Natural killer cell treated with Interleukin-12 subunit alpha and Interleukin-12 subunit beta and Interleukin-15 and Interleukin-18, amount 100 ng/mL, for 72 hours (primary cell): ENCODE results near the gene AMBRA1. TPM values are rescaled to one million over a fixed set of nuclear protein-coding genes. Genes with fewer than 3 reads are reported as not detected.
A peak's percentile ranks its signal among the peaks of the same experiment; 100 is the strongest.

ENCODE experiments used
- ATAC-seq, 2 donors: fragments of 150-1000 bp; cut with Tn5 transposase in 1 of 2; sonication (Bioruptor Pico), chemical (Tn5 transposase) in 1 of 2; 2 replicates each; pipeline ENCODE4 v1.10.0; 2021
- DNase-seq: peaks from one replicate; pipeline ENCODE4 v3.0.0; 2022; ENCODE audit warnings: low spot score
- H3K27ac Mint-ChIP-seq, 2 donors: 1 replicate in 1 of 2; 2 replicates in 1 of 2; pipeline ENCODE4 v1.8.0; 2022; ENCODE audit warnings: mixed read lengths in 2 of 2, mild to moderate bottlenecking in 1 of 2, moderate library complexity in 1 of 2
- H3K27me3 Mint-ChIP-seq, 2 donors: 1 replicate in 1 of 2; 2 replicates in 1 of 2; pipeline ENCODE4 v1.8.0; 2022; ENCODE audit warnings: mixed read lengths in 2 of 2
- H3K36me3 Mint-ChIP-seq: one replicate; pipeline ENCODE4 v1.8.0; 2022; ENCODE audit warnings: mixed read lengths
- H3K4me1 Mint-ChIP-seq, 2 donors: 1 replicate in 1 of 2; 2 replicates in 1 of 2; pipeline ENCODE4 v1.8.0; 2022; ENCODE audit warnings: low read depth in 2 of 2, mixed read lengths in 2 of 2, mild to moderate bottlenecking in 1 of 2
- H3K4me3 Mint-ChIP-seq: one replicate; pipeline ENCODE4 v1.8.0; 2022; ENCODE audit warnings: mixed read lengths
- H3K9me3 Mint-ChIP-seq: 2 replicates; pipeline ENCODE4 v1.8.0; 2022; ENCODE audit warnings: mixed read lengths
- total RNA-seq, 2 donors: library from RNA; stranded (reverse); gene quantifications; one replicate each; pipeline ENCODE4 v1.2.3, GENCODE V29; 2022

Gene AMBRA1
- total RNA-seq, 2 donors from 2014 or later, result 50.7 to 72.4 TPM

DNA sequence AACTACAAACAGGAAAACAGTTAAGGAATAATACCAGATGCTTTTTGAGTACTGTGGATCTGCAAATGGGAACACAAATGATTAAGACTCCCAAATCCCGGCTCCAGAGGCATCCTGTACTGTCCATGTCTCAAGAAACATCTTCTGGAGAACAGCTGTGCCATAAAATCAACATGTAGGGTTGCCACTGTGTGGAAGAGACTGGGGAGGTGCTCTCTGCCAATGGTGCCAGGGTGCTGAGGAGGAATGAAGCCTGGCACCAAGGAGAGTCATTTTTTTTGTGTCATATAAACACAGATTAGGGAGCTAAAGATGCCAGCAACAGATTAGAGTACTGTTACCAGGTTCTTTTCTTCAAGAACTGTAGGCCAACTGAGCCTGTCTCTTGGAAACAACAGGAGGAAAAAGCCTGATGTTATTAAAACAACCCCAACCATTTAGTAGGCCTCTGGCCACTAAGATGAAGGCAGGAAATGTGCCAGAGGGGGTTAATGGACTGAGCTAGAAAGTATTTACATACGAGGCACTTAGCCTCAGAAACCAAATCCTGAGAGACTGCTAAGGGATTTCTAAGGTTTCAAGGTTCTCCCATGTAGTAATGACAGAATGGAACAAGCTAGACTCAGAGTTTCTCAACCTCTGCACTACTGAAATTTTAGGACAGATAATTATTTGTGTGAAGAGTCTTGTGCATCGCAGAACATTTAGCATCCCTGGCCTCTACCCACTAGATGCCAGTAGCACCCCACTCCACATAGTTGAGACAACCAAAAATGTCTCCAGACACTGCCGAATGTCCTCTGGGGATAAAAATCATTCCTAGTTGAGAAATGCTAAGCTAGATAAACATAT lies 147.7 kb downstream of the AMBRA1 start:
- Mint-ChIP-seq H3K27ac (peak overlapping the region in 1 of 2 donors; percentile 21), H3K27me3 (no peaks in the 10 kb centered on the region), H3K4me3 (no peak overlapping the region), H3K9me3 (no peaks in the 10 kb centered on the region), H3K4me1 (peaks cover 18 to 22% of the 10 kb centered on the region in 2 donors), H3K36me3 (peaks cover 4% of the 10 kb centered on the region)
- DNase-seq, result no peak
- no peak for ATAC-seq

DNA sequence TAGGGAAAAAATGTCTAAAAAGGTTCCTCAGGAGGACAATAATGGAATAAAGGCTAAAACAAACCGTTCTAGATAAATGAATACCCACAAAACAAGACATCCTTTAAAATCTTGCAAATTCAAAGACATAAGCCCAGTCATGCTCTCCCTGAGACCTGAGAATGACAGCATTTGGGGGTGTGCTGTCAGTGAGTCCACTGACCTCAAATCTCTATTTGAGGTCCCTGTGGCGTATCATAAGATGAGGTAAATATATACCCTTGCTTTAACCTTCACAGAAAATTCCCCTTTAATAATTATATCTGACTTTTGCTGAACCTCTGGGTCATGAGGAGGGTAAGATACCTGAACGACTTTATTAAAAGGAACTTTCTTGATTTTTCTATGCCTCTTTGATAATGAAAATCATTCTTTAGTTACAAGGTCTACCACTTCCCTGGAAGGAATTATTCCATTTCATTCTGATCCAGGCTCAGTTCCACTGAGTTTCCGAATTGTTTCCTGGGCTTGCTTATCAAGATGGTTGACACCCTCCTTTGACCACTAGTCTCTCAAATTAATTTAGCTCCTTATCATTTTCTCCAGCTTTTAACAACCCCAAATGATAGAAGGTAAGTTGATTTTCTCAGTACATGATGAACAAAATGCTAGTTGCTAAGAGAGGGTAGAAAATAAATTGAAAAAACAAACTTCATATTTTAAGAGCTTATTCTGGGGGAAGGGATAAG lies 148.5 kb downstream of the AMBRA1 start:
- Mint-ChIP-seq H3K4me3 (no peak overlapping the region), H3K27ac (peak overlapping the region in 1 of 2 donors; percentile 21), H3K27me3 (no peaks in the 10 kb centered on the region), H3K4me1 (peaks cover 12 to 22% of the 10 kb centered on the region in 2 donors), H3K9me3 (no peaks in the 10 kb centered on the region), H3K36me3 (peaks cover 4% of the 10 kb centered on the region)
- ATAC-seq (no peak), DNase-seq (no peak)

- no peak for DNase-seq
Observed at GRCh38 chr11:46444305-46444704, 149.5 kb downstream of the AMBRA1 start.

DNA sequence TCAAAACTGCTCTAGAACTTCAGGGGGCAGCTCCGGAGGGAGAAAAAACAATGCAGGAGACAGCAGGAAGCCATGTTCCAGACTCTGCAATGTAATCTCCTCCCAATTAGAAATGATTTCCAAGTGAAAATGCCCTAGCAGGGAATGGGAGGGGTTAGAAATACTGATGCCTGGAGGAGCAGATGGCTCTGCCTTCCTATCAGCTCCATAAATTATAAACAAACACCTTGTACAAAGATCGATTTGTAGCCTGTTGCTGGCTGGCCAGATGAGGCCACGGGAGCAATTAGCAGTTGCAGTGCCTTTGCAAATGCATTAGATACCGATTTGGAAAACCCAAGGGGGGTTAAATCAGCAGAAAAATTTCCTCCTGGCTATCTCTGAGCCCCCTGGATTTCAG lies 155.6 kb downstream of the AMBRA1 start:
- DNase-seq, result no peak
- Mint-ChIP-seq H3K27me3 (no peaks in the 10 kb centered on the region), H3K9me3 (no peaks in the 10 kb centered on the region), H3K4me1 (peaks cover 5 to 6% of the 10 kb centered on the region in 2 donors), H3K36me3 (peaks cover 4% of the 10 kb centered on the region), H3K27ac (no peak overlapping the region), H3K4me3 (no peak overlapping the region)
- no peak for ATAC-seq

More at GRCh38 chr11:46444305-46444704, 149.5 kb downstream of the AMBRA1 start:
- no peaks in the 10 kb centered on the region for H3K9me3 Mint-ChIP-seq
- no peak overlapping the region for H3K27ac Mint-ChIP-seq
- ATAC-seq, result no peak
- H3K27me3 Mint-ChIP-seq, result no peaks in the 10 kb centered on the region
- H3K4me3 Mint-ChIP-seq, result no peak overlapping the region
- H3K4me1 Mint-ChIP-seq, result peaks cover 7 to 18% of the 10 kb centered on the region in 2 donors
- peaks cover 4% of the 10 kb centered on the region for H3K36me3 Mint-ChIP-seq

DNA sequence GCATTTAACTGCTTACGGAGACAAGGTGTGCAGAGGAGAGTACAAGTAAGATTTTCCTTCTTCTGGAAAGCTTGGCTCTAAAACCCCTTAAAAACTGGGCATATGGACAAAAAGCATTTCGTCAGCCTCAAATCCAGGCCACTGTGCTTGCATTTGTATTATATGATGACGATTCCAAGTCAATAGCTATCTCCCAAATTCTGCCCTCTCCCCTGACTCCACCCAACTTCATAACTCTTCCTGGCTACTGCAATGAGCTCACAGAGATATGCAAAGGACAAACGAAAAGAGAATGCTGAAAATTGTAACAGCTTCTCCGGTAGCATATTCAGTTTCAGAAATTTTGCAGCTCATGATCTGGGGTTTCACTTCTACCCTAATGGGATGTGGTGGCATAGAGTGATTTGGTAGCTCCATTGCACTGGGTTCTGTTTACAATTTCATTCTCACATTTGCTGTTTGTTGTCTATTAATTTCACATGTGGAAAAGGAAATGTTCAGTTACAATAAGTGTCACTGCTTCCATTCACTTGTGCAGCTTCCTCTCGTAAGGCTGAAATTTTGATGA lies 156.6 kb downstream of the AMBRA1 start:
- no peaks in the 10 kb centered on the region for H3K27me3 Mint-ChIP-seq
- H3K4me1 Mint-ChIP-seq, result peaks cover 5 to 6% of the 10 kb centered on the region in 2 donors
- ATAC-seq, result no peak
- H3K4me3 Mint-ChIP-seq, result no peak overlapping the region
- peaks cover under 1% of the 10 kb centered on the region for H3K36me3 Mint-ChIP-seq
- no peak for DNase-seq
- H3K9me3 Mint-ChIP-seq, result no peaks in the 10 kb centered on the region
- no peak overlapping the region for H3K27ac Mint-ChIP-seq

DNA sequence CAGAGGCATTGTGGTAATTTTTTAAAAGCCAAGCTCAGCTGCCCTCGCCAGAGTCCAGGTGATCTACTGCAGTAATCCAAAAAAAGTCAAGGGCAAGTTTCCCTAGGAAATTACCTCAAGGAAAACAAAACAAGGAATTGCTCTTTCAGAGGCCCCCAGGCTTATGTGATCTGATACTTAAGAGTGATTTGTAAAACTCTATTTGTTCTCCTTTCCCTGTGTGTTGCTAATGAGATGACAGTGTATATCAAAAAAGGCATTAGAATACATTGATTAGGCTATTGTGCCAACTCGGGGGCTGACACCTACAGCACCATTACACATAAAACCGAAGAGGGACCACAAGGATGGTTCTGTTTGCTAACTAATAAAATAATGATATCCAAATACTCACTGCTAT lies 157.7 kb downstream of the AMBRA1 start:
- H3K27me3 Mint-ChIP-seq, result no peaks in the 10 kb centered on the region
- no peaks in the 10 kb centered on the region for H3K9me3 Mint-ChIP-seq
- H3K36me3 Mint-ChIP-seq, result peaks cover 9% of the 10 kb centered on the region
- no peak overlapping the region for H3K4me3 Mint-ChIP-seq
- H3K27ac Mint-ChIP-seq, result no peak overlapping the region
- DNase-seq (no peak), ATAC-seq (no peak)
- H3K4me1 Mint-ChIP-seq, result peaks cover 5 to 9% of the 10 kb centered on the region in 2 donors

DNA sequence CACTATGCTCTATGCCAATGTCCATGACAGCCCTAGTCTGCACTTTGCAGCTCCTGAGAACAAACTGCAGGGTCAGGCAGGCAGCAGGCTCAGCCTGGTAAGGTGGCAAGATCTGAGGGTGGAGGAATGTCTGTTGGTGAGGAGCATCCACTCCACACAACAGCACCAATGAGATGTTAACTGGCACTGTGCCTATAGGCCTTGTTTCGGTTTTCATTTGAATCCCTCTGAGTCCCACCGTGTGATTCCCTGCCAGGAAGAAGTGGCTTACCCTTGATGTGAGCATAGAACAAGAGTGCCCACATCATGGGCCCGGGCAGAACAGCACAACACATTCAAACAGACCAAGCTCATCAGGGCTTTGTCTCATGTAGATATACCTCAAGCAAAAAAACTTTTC lies 158.1 kb downstream of the AMBRA1 start:
- Mint-ChIP-seq H3K4me1 (peaks cover 5 to 6% of the 10 kb centered on the region in 2 donors), H3K9me3 (no peaks in the 10 kb centered on the region), H3K27ac (no peak overlapping the region), H3K36me3 (peaks cover 9% of the 10 kb centered on the region), H3K27me3 (no peaks in the 10 kb centered on the region), H3K4me3 (no peak overlapping the region)
- ATAC-seq (peak in 1 of 2 donors; percentile 36), DNase-seq (no peak)

- no peak overlapping the region for H3K4me3 Mint-ChIP-seq
Observed at GRCh38 chr11:46431211-46431610, 162.6 kb downstream of the AMBRA1 start.

GRCh38 chr11:46429717-46430116 lies 164.1 kb downstream of the AMBRA1 start:
- Mint-ChIP-seq H3K27ac (peak overlapping the region in 1 of 2 donors; percentile 7), H3K4me1 (peaks cover 2 to 4% of the 10 kb centered on the region in 2 donors), H3K4me3 (no peak overlapping the region), H3K9me3 (no peaks in the 10 kb centered on the region), H3K27me3 (no peaks in the 10 kb centered on the region), H3K36me3 (peaks cover 16% of the 10 kb centered on the region)
- DNase-seq, result no peak
- ATAC-seq, result no peak

More at GRCh38 chr11:46431211-46431610, 162.6 kb downstream of the AMBRA1 start:
- DNase-seq, result no peak
- Mint-ChIP-seq H3K36me3 (peaks cover 16% of the 10 kb centered on the region), H3K9me3 (no peaks in the 10 kb centered on the region), H3K27me3 (no peaks in the 10 kb centered on the region), H3K4me1 (peaks cover 4 to 6% of the 10 kb centered on the region in 2 donors), H3K27ac (no peak overlapping the region)
- ATAC-seq, result no peak

DNA sequence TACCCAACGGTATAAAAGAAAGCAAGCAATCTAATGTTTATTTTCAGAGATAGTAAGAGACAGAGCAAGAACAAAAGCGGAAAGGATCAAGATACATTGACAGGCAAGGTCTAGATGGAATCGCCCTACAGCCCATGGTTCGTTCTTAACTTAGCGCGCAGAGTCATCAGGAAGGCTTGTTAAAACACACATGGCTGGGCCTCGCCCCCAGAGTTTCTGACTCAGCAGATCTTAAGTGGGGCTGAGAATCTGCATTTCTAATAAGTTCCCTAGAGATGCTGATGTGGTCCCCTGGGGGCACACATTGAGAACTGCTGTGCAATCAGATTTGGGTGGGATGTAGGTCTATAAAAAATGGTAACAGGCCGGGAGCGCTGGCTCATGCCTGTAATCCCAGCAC lies 166.5 kb downstream of the AMBRA1 start:
- H3K36me3 Mint-ChIP-seq, result peaks cover 16% of the 10 kb centered on the region
- no peak for ATAC-seq
- H3K27ac Mint-ChIP-seq, result no peak overlapping the region
- H3K4me3 Mint-ChIP-seq, result no peak overlapping the region
- DNase-seq, result no peak
- H3K4me1 Mint-ChIP-seq, result peaks cover 2 to 4% of the 10 kb centered on the region in 2 donors
- no peaks in the 10 kb centered on the region for H3K27me3 Mint-ChIP-seq
- no peaks in the 10 kb centered on the region for H3K9me3 Mint-ChIP-seq

- no peak overlapping the region for H3K27ac Mint-ChIP-seq
- no peak overlapping the region for H3K4me3 Mint-ChIP-seq
- H3K36me3 Mint-ChIP-seq, result peaks cover 9% of the 10 kb centered on the region
- no peak for DNase-seq
- no peaks in the 10 kb centered on the region for H3K9me3 Mint-ChIP-seq
- no peak for ATAC-seq
- no peaks in the 10 kb centered on the region for H3K27me3 Mint-ChIP-seq
- peaks cover 1 to 4% of the 10 kb centered on the region in 2 donors for H3K4me1 Mint-ChIP-seq
Observed at GRCh38 chr11:46426233-46426991, 167.4 kb downstream of the AMBRA1 start.

DNA sequence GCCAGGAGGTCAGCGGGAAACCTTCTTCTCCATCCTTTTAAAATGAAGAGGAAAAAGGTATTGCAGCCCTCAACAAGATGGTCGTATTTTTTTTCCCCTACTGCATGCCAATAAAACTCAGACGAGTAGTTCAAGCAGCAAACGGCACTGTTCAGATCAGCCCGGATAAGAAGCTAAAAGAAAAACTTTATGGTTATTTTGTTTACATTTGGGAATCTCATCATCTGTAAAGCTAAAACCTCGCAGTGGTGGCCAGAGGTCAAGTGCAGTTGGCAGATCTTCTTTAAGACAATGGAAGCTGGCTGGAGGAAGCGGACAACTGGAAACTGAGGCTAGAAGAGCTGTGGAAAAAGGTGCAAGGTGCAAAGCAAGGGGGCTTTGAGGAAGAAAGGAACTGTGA lies 171.2 kb downstream of the AMBRA1 start:
- ATAC-seq, result no peak
- H3K27me3 Mint-ChIP-seq, result no peaks in the 10 kb centered on the region
- H3K27ac Mint-ChIP-seq, result no peak overlapping the region
- peaks cover 3 to 4% of the 10 kb centered on the region in 2 donors for H3K4me1 Mint-ChIP-seq
- no peak for DNase-seq
- H3K9me3 Mint-ChIP-seq, result no peaks in the 10 kb centered on the region
- H3K36me3 Mint-ChIP-seq, result peaks cover 10% of the 10 kb centered on the region
- no peak overlapping the region for H3K4me3 Mint-ChIP-seq

- DNase-seq (no peak), ATAC-seq (no peak)
- H3K4me3 Mint-ChIP-seq, result no peak overlapping the region
- H3K9me3 Mint-ChIP-seq, result no peaks in the 10 kb centered on the region
- H3K36me3 Mint-ChIP-seq, result peaks cover 4% of the 10 kb centered on the region
- no peaks in the 10 kb centered on the region for H3K27me3 Mint-ChIP-seq
- H3K4me1 Mint-ChIP-seq, result peaks cover 0 to 3% of the 10 kb centered on the region in 2 donors
- H3K27ac Mint-ChIP-seq, result no peak overlapping the region
Observed at GRCh38 chr11:46421257-46421880, 172.5 kb downstream of the AMBRA1 start.
